GM12872 (cell line): ENCODE results near the gene ANKRD50.

Source experiments
- CTCF ChIP-seq: IDR thresholded peaks from 3 replicates; pipeline ENCODE4 v1.5.1; 2011; ENCODE audit warnings: low read depth, mild to moderate bottlenecking, low read length, moderate library complexity; ENCODE audit not compliant: insufficient read depth

The ANKRD50 gene

GRCh38 chr4:124708517-124709300 lies 3.8 kb downstream of the ANKRD50 start:
- no peak for TF ChIP-seq CTCF

- no peak for TF ChIP-seq CTCF
Measured at GRCh38 chr4:124705393-124705792, 7.1 kb downstream of the ANKRD50 start.

- TF ChIP-seq CTCF = no peak
Measured at GRCh38 chr4:124703154-124703553, 9.4 kb downstream of the ANKRD50 start.

GRCh38 chr4:124697441-124697840 lies 15.1 kb downstream of the ANKRD50 start:
- no peak for TF ChIP-seq CTCF

- TF ChIP-seq CTCF = no peak
Measured at GRCh38 chr4:124696182-124696581, 16.4 kb downstream of the ANKRD50 start.

GRCh38 chr4:124694946-124695598 lies 17.5 kb downstream of the ANKRD50 start:
- no peak for TF ChIP-seq CTCF

GRCh38 chr4:124694306-124694705 lies 18.2 kb downstream of the ANKRD50 start:
- TF ChIP-seq CTCF = no peak
